H1 (cell line): ENCODE measurements around the gene CCDC197.

ENCODE experiments used
- CEBPB ChIP-seq: IDR thresholded peaks from 2 replicates; pipeline ENCODE4 v1.6.1; 2012; ENCODE audit warnings: low read depth, low read length
- EZH2 ChIP-seq: fragments of 200-600 bp; sonication (generic); IDR thresholded peaks from 2 replicates; pipeline ENCODE4 v1.7.1; 2012; ENCODE audit warnings: low read depth, mild to moderate bottlenecking, moderate library complexity, low read length, inconsistent platforms; ENCODE audit not compliant: severe bottlenecking
- POLR2AphosphoS5 ChIP-seq: IDR thresholded peaks from 2 replicates; pipeline ENCODE4 v1.6.1; 2011; ENCODE audit warnings: low read depth, low read length
- SUZ12 ChIP-seq: fragments of 200-600 bp; sonication (generic); IDR thresholded peaks from 2 replicates; pipeline ENCODE4 v1.6.1; 2012; ENCODE audit warnings: mild to moderate bottlenecking, inconsistent platforms, low read length, moderate library complexity, mixed read lengths
- TAF1 ChIP-seq: IDR thresholded peaks from 2 replicates; pipeline ENCODE4 v1.6.1; 2011; ENCODE audit warnings: mild to moderate bottlenecking, low read depth, low read length
- TF ChIP-seq, protein P1 (sequence below), 3 experiments: IDR thresholded peaks; 1 replicate in 2 of 3; 2 replicates in 1 of 3; pipeline versions ENCODE4 v1.5.1 to v1.6.1; 2011; ENCODE audit warnings: low read length in 3 of 3, mild to moderate bottlenecking in 3 of 3, inconsistent platforms in 2 of 3, low read depth in 1 of 3, moderate library complexity in 1 of 3; ENCODE audit not compliant: insufficient read depth in 1 of 3; ENCODE audit errors: control extremely low read depth in 1 of 3

DNA sequence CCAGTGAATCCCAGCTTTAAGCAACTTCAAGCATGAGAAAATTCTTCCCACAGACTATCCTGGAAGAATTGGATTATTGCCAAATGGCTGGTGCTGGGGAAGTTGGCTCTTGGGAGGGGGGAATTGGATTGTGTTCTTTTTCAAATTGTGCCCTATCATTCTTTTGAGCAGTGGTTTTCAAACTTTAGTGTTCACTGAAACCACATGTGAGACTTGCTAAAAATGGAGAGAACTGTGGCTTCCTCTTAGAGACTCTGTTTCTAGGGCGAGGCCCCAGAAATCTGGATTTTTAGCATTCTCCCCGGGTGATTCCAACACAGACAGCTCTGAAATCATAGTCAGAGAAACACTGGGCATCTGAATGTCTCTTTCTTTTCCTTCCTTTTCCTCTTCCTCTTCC, 14.7 kb downstream of the CCDC197 start:
- TF ChIP-seq EZH2: no peak
- TF ChIP-seq SUZ12: no peak
- TF ChIP-seq, protein P1, sequence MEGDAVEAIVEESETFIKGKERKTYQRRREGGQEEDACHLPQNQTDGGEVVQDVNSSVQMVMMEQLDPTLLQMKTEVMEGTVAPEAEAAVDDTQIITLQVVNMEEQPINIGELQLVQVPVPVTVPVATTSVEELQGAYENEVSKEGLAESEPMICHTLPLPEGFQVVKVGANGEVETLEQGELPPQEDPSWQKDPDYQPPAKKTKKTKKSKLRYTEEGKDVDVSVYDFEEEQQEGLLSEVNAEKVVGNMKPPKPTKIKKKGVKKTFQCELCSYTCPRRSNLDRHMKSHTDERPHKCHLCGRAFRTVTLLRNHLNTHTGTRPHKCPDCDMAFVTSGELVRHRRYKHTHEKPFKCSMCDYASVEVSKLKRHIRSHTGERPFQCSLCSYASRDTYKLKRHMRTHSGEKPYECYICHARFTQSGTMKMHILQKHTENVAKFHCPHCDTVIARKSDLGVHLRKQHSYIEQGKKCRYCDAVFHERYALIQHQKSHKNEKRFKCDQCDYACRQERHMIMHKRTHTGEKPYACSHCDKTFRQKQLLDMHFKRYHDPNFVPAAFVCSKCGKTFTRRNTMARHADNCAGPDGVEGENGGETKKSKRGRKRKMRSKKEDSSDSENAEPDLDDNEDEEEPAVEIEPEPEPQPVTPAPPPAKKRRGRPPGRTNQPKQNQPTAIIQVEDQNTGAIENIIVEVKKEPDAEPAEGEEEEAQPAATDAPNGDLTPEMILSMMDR (IDR thresholded peaks at IDR 0.05; ENCODE audit: control extremely low read depth in 1 of 3, insufficient read depth in 1 of 3, low read depth in 1 of 3, low read length in 3 of 3): no peak
- TF ChIP-seq POLR2AphosphoS5: no peak
- TF ChIP-seq CEBPB: no peak
- TF ChIP-seq TAF1: no peak
